Measurements from ENCODE around the gene MCF2L2. TPM values are rescaled to one million over a fixed set of nuclear protein-coding genes. Genes with fewer than 3 reads are reported as not detected.

The MCF2L2 gene
- polyA plus RNA-seq, 1 donor from 2014 or later: 9.3 TPM

- Histone ChIP-seq H3K9ac (ENCODE audit: low read length) (no peak overlapping the region), H2AFZ (ENCODE audit: low read depth, low read length) (no peak overlapping the region), H3K27ac (ENCODE audit: low read length) (no peak overlapping the region), H4K20me1 (ENCODE audit: insufficient read depth) (no peaks in the 10 kb centered on the region), H3K9me2 (ENCODE audit: insufficient read depth, low read length) (no peaks in the 10 kb centered on the region), H3K4me2 (ENCODE audit: low read length) (no peak overlapping the region), H3K27me3 (ENCODE audit: insufficient read depth, low read depth, low read length) (no peaks in the 10 kb centered on the region), H3K9me3 (ENCODE audit: low read length) (no peaks in the 10 kb centered on the region), H3F3A (ENCODE audit: insufficient read depth, low read length, poor library complexity, severe bottlenecking) (no peaks in the 10 kb centered on the region), H3K36me3 (ENCODE audit: insufficient read depth, low read length) (no peaks in the 10 kb centered on the region), H3K79me2 (replicated peaks; ENCODE audit: insufficient read depth, low read length) (no peaks in the 10 kb centered on the region), H3K4me3 (ENCODE audit: low read length) (no peak overlapping the region)
- TF ChIP-seq TAF1 (IDR thresholded peaks at IDR 0.05; ENCODE audit: low read depth) (no peak), EP300 (conservative IDR thresholded peaks at IDR 0.05; ENCODE audit: poor library complexity, severe bottlenecking) (no peak), POLR2AphosphoS5 (IDR thresholded peaks at IDR 0.05) (no peak), EZH2 (IDR thresholded peaks at IDR 0.05; ENCODE audit: borderline replicate concordance, insufficient read depth, low read length, poor library complexity, severe bottlenecking) (no peak), CTCF (IDR thresholded peaks at IDR 0.05; ENCODE audit: poor library complexity, severe bottlenecking) (no peak), REST (IDR thresholded peaks at IDR 0.05; ENCODE audit: borderline replicate concordance) (no peak), SMC3 (conservative IDR thresholded peaks at IDR 0.05; ENCODE audit: poor library complexity) (no peak), MXI1 (conservative IDR thresholded peaks at IDR 0.05; ENCODE audit: poor library complexity, severe bottlenecking) (no peak), RAD21 (conservative IDR thresholded peaks at IDR 0.05) (no peak)
Observed at GRCh38 chr3:183148056-183148455, 280.4 kb downstream of the MCF2L2 start.

GRCh38 chr3:183144363-183144762 is 284.1 kb downstream of the MCF2L2 start:
- Histone ChIP-seq H3K27me3 (ENCODE audit: insufficient read depth, low read depth, low read length) (no peaks in the 10 kb centered on the region), H2AFZ (ENCODE audit: low read depth, low read length) (no peak overlapping the region), H3K79me2 (replicated peaks; ENCODE audit: insufficient read depth, low read length) (no peaks in the 10 kb centered on the region), H3K27ac (ENCODE audit: low read length) (no peak overlapping the region), H4K20me1 (ENCODE audit: insufficient read depth) (no peaks in the 10 kb centered on the region), H3F3A (ENCODE audit: insufficient read depth, low read length, poor library complexity, severe bottlenecking) (no peaks in the 10 kb centered on the region), H3K9me3 (ENCODE audit: low read length) (no peaks in the 10 kb centered on the region), H3K9me2 (ENCODE audit: insufficient read depth, low read length) (no peaks in the 10 kb centered on the region), H3K36me3 (ENCODE audit: insufficient read depth, low read length) (no peaks in the 10 kb centered on the region), H3K9ac (ENCODE audit: low read length) (no peak overlapping the region), H3K4me3 (ENCODE audit: low read length) (no peak overlapping the region), H3K4me2 (ENCODE audit: low read length) (no peak overlapping the region)
- TF ChIP-seq RAD21 (conservative IDR thresholded peaks at IDR 0.05): no peak
- TF ChIP-seq SMC3 (conservative IDR thresholded peaks at IDR 0.05; ENCODE audit: poor library complexity): no peak

- H3K4me2 ChIP-seq (ENCODE audit: low read length): no peak overlapping the region
- H3K79me2 ChIP-seq (replicated peaks; ENCODE audit: insufficient read depth, low read length): no peaks in the 10 kb centered on the region
- H3K4me3 ChIP-seq (ENCODE audit: low read length): no peak overlapping the region
- no peaks in the 10 kb centered on the region for H3K36me3 ChIP-seq (ENCODE audit: insufficient read depth, low read length)
- no peaks in the 10 kb centered on the region for H3K9me3 ChIP-seq (ENCODE audit: low read length)
- no peaks in the 10 kb centered on the region for H4K20me1 ChIP-seq (ENCODE audit: insufficient read depth)
- H2AFZ ChIP-seq (ENCODE audit: low read depth, low read length): no peak overlapping the region
- H3F3A ChIP-seq (ENCODE audit: insufficient read depth, low read length, poor library complexity, severe bottlenecking): no peaks in the 10 kb centered on the region
- no peak overlapping the region for H3K9ac ChIP-seq (ENCODE audit: low read length)
- H3K9me2 ChIP-seq (ENCODE audit: insufficient read depth, low read length): no peaks in the 10 kb centered on the region
- H3K27me3 ChIP-seq (ENCODE audit: insufficient read depth, low read depth, low read length): no peaks in the 10 kb centered on the region
- H3K27ac ChIP-seq (ENCODE audit: low read length): no peak overlapping the region
- TF ChIP-seq EP300 (conservative IDR thresholded peaks at IDR 0.05; ENCODE audit: poor library complexity, severe bottlenecking): no peak
- no peak for TF ChIP-seq POLR2AphosphoS5 (IDR thresholded peaks at IDR 0.05)
- TF ChIP-seq RAD21 (conservative IDR thresholded peaks at IDR 0.05): no peak
- TF ChIP-seq EZH2 (IDR thresholded peaks at IDR 0.05; ENCODE audit: borderline replicate concordance, insufficient read depth, low read length, poor library complexity, severe bottlenecking): no peak
- no peak for TF ChIP-seq SMC3 (conservative IDR thresholded peaks at IDR 0.05; ENCODE audit: poor library complexity)
- TF ChIP-seq CTCF (IDR thresholded peaks at IDR 0.05; ENCODE audit: poor library complexity, severe bottlenecking): no peak
- no peak for TF ChIP-seq MXI1 (conservative IDR thresholded peaks at IDR 0.05; ENCODE audit: poor library complexity, severe bottlenecking)
- no peak for TF ChIP-seq TAF1 (IDR thresholded peaks at IDR 0.05; ENCODE audit: low read depth)
- no peak for TF ChIP-seq REST (IDR thresholded peaks at IDR 0.05; ENCODE audit: borderline replicate concordance)
Observed at GRCh38 chr3:183142199-183142598, 286.2 kb downstream of the MCF2L2 start.
